Esophagus muscularis mucosa (tissue), 4 donors: ENCODE measurements around the gene CLC.

ENCODE experiments used
- CTCF ChIP-seq, 3 experiments: fragments of 200-600 bp in 2 of 3; fragments of 450-650 bp in 1 of 3; sonication (generic) in 2 of 3; IDR thresholded peaks; one replicate each; pipeline ENCODE4 v1.5.1; 2017 to 2019; ENCODE audit warnings: antibody characterized with exemption in 3 of 3, mild to moderate bottlenecking in 2 of 3, moderate library complexity in 1 of 3
- EP300 ChIP-seq: sonication (generic); formaldehyde crosslinking; IDR thresholded peaks from one replicate; pipeline ENCODE4 v1.6.1; 2017; ENCODE audit warnings: antibody characterized with exemption
- POLR2AphosphoS5 ChIP-seq, 2 donors: sonication (generic); formaldehyde crosslinking; IDR thresholded peaks; one replicate each; pipeline ENCODE4 v1.6.1; 2017; ENCODE audit warnings: antibody characterized with exemption in 2 of 2

- TF ChIP-seq CTCF (IDR thresholded peaks at IDR 0.05) (no peak), POLR2AphosphoS5 (IDR thresholded peaks at IDR 0.05) (no peak), EP300 (no peak)
These were observed 2.1 kb downstream of the CLC start for GRCh38 chr19:39735688-39736087.
